Skeletal muscle satellite cell (primary cell): ENCODE data around the gene MMAB.

Experiments used
- H3K27me3 ChIP-seq: 2 replicates; pipeline ENCODE4 v1.7.0; 2013; ENCODE audit warnings: low read length; ENCODE audit not compliant: control insufficient read depth, insufficient read depth
- H3K36me3 ChIP-seq: 2 replicates; pipeline ENCODE4 v1.7.0; 2013; ENCODE audit warnings: mild to moderate bottlenecking, control low read depth, low read length; ENCODE audit not compliant: insufficient read depth
- H3K4me1 ChIP-seq: 2 replicates; pipeline ENCODE4 v1.7.0; 2013; ENCODE audit warnings: low read length; ENCODE audit not compliant: control insufficient read depth, insufficient read depth
- H3K4me2 ChIP-seq: 2 replicates; pipeline ENCODE4 v1.7.0; 2013; ENCODE audit warnings: mild to moderate bottlenecking, low read length
- H3K4me3 ChIP-seq: 2 replicates; pipeline ENCODE4 v1.7.0; 2013; ENCODE audit warnings: low read length
- H3K9ac ChIP-seq: 2 replicates; pipeline ENCODE4 v1.7.0; 2013; ENCODE audit warnings: mild to moderate bottlenecking, low read depth, low read length, moderate library complexity
- H3K9me3 ChIP-seq: replicated peaks from 2 replicates; pipeline ENCODE4 v1.7.0; 2013; ENCODE audit warnings: mild to moderate bottlenecking, control low read depth, low read length

The MMAB gene

GRCh38 chr12:109544955-109545531 lies 28.3 kb downstream of the MMAB start:
- H3K9ac ChIP-seq, result peak overlapping the region; percentile 4
- H3K27me3 ChIP-seq, result peaks cover 31% of the 10 kb centered on the region
- no peak overlapping the region for H3K4me3 ChIP-seq
- H3K36me3 ChIP-seq, result no peaks in the 10 kb centered on the region
- peaks cover 47% of the 10 kb centered on the region for H3K4me1 ChIP-seq
- H3K9me3 ChIP-seq, result no peaks in the 10 kb centered on the region
- H3K4me2 ChIP-seq, result peak overlapping the region; percentile 29

GRCh38 chr12:109542876-109543275 lies 30.4 kb downstream of the MMAB start:
- Histone ChIP-seq H3K4me3 (no peak overlapping the region), H3K27me3 (peaks cover 9% of the 10 kb centered on the region), H3K36me3 (no peaks in the 10 kb centered on the region), H3K4me2 (no peak overlapping the region), H3K4me1 (peaks cover 62% of the 10 kb centered on the region), H3K9me3 (no peaks in the 10 kb centered on the region), H3K9ac (peak overlapping the region; percentile 28)

- Histone ChIP-seq H3K9ac (no peak overlapping the region), H3K4me1 (peaks cover 62% of the 10 kb centered on the region), H3K4me2 (no peak overlapping the region), H3K36me3 (no peaks in the 10 kb centered on the region), H3K9me3 (no peaks in the 10 kb centered on the region), H3K27me3 (peaks cover under 1% of the 10 kb centered on the region), H3K4me3 (no peak overlapping the region)
Observed at GRCh38 chr12:109542014-109542413, 31.3 kb downstream of the MMAB start.

GRCh38 chr12:109541413-109541726 lies 31.9 kb downstream of the MMAB start:
- H3K4me2 ChIP-seq, result no peak overlapping the region
- peaks cover 62% of the 10 kb centered on the region for H3K4me1 ChIP-seq
- no peak overlapping the region for H3K4me3 ChIP-seq
- no peaks in the 10 kb centered on the region for H3K9me3 ChIP-seq
- no peaks in the 10 kb centered on the region for H3K36me3 ChIP-seq
- H3K9ac ChIP-seq, result no peak overlapping the region
- no peaks in the 10 kb centered on the region for H3K27me3 ChIP-seq

- Histone ChIP-seq H3K9ac (no peak overlapping the region), H3K4me2 (no peak overlapping the region), H3K4me1 (peaks cover 61% of the 10 kb centered on the region), H3K9me3 (no peaks in the 10 kb centered on the region), H3K4me3 (no peak overlapping the region), H3K36me3 (no peaks in the 10 kb centered on the region), H3K27me3 (no peaks in the 10 kb centered on the region)
Observed at GRCh38 chr12:109540526-109541412, 32.5 kb downstream of the MMAB start.

GRCh38 chr12:109539508-109539907 lies 33.8 kb downstream of the MMAB start:
- Histone ChIP-seq H3K9me3 (no peaks in the 10 kb centered on the region), H3K36me3 (peaks cover 9% of the 10 kb centered on the region), H3K9ac (peak overlapping the region; percentile 8), H3K4me3 (no peak overlapping the region), H3K4me1 (peaks cover 48% of the 10 kb centered on the region), H3K4me2 (peak overlapping the region; percentile 50), H3K27me3 (no peaks in the 10 kb centered on the region)

- H3K36me3 ChIP-seq, result peaks cover 13% of the 10 kb centered on the region
- no peaks in the 10 kb centered on the region for H3K27me3 ChIP-seq
- H3K4me1 ChIP-seq, result peaks cover 45% of the 10 kb centered on the region
- no peak overlapping the region for H3K4me2 ChIP-seq
- H3K9ac ChIP-seq, result no peak overlapping the region
- no peak overlapping the region for H3K4me3 ChIP-seq
- H3K9me3 ChIP-seq, result no peaks in the 10 kb centered on the region
Observed at GRCh38 chr12:109538191-109538863, 35.0 kb downstream of the MMAB start.

GRCh38 chr12:109537136-109537535 lies 36.2 kb downstream of the MMAB start:
- peaks cover 19% of the 10 kb centered on the region for H3K36me3 ChIP-seq
- no peak overlapping the region for H3K4me2 ChIP-seq
- H3K4me1 ChIP-seq, result peaks cover 33% of the 10 kb centered on the region
- H3K9ac ChIP-seq, result no peak overlapping the region
- H3K9me3 ChIP-seq, result no peaks in the 10 kb centered on the region
- H3K4me3 ChIP-seq, result no peak overlapping the region
- no peaks in the 10 kb centered on the region for H3K27me3 ChIP-seq

- Histone ChIP-seq H3K27me3 (no peaks in the 10 kb centered on the region), H3K9ac (no peak overlapping the region), H3K4me1 (peaks cover 20% of the 10 kb centered on the region), H3K9me3 (no peaks in the 10 kb centered on the region), H3K4me2 (no peak overlapping the region), H3K36me3 (peaks cover 26% of the 10 kb centered on the region), H3K4me3 (no peak overlapping the region)
Observed at GRCh38 chr12:109535863-109536250, 37.4 kb downstream of the MMAB start.

GRCh38 chr12:109535231-109535862 lies 38.0 kb downstream of the MMAB start:
- peaks cover 31% of the 10 kb centered on the region for H3K36me3 ChIP-seq
- no peaks in the 10 kb centered on the region for H3K27me3 ChIP-seq
- peaks cover 16% of the 10 kb centered on the region for H3K4me1 ChIP-seq
- no peak overlapping the region for H3K9ac ChIP-seq
- H3K4me3 ChIP-seq, result no peak overlapping the region
- no peak overlapping the region for H3K4me2 ChIP-seq
- H3K9me3 ChIP-seq, result no peaks in the 10 kb centered on the region

GRCh38 chr12:109534456-109534855 lies 38.8 kb downstream of the MMAB start:
- H3K4me2 ChIP-seq, result no peak overlapping the region
- no peak overlapping the region for H3K4me3 ChIP-seq
- no peak overlapping the region for H3K9ac ChIP-seq
- no peaks in the 10 kb centered on the region for H3K9me3 ChIP-seq
- peaks cover 9% of the 10 kb centered on the region for H3K4me1 ChIP-seq
- peaks cover 38% of the 10 kb centered on the region for H3K36me3 ChIP-seq
- H3K27me3 ChIP-seq, result no peaks in the 10 kb centered on the region
